ENCODE results near the gene CACNA1C.

DNA sequence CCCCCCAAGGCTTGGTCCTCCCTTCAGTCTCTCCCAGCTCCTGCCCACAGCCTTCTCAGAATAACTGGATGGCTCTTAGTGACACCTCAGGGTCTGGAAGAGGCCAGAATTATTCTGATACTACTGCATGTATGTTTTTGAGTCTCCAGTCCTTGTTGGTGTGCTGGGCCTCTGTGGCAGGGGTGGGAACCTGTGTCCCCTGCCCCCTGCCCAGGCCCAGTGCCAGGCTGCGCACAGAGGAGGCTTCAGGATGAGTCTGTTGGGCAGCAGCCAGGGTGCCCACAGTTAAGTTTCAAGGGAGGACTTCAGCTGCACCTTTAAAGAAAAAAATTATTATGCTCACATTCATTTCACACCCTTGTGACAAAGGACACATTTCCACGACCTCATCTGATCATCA is 348.3 kb downstream of the CACNA1C start:
- TF ChIP-seq POLR2A (IDR thresholded peaks at IDR 0.05): no peak
- TF ChIP-seq, protein P1, sequence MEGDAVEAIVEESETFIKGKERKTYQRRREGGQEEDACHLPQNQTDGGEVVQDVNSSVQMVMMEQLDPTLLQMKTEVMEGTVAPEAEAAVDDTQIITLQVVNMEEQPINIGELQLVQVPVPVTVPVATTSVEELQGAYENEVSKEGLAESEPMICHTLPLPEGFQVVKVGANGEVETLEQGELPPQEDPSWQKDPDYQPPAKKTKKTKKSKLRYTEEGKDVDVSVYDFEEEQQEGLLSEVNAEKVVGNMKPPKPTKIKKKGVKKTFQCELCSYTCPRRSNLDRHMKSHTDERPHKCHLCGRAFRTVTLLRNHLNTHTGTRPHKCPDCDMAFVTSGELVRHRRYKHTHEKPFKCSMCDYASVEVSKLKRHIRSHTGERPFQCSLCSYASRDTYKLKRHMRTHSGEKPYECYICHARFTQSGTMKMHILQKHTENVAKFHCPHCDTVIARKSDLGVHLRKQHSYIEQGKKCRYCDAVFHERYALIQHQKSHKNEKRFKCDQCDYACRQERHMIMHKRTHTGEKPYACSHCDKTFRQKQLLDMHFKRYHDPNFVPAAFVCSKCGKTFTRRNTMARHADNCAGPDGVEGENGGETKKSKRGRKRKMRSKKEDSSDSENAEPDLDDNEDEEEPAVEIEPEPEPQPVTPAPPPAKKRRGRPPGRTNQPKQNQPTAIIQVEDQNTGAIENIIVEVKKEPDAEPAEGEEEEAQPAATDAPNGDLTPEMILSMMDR (IDR thresholded peaks at IDR 0.05): no peak
